ENCODE measurements around the gene ATP6V0E1.

DNA sequence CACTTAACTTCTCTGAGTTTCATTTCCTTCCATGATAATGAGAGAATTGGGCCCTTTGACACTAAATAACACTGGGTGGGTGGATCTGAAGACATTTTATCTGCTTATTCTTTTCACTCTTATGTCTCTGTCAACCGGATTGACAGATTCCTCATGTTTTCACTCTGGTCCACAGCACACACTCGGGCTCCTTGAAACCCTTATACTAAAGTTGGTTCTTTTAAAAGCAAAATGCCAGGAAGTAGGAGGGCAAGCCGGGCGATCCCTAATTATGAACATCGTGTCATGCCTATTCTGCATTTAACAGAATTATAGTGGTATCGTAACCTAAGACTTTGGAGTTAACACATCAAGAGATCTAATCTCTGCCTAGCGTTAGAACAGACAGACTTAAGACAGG, 44.3 kb downstream of the ATP6V0E1 start:
- TF ChIP-seq, protein P1, sequence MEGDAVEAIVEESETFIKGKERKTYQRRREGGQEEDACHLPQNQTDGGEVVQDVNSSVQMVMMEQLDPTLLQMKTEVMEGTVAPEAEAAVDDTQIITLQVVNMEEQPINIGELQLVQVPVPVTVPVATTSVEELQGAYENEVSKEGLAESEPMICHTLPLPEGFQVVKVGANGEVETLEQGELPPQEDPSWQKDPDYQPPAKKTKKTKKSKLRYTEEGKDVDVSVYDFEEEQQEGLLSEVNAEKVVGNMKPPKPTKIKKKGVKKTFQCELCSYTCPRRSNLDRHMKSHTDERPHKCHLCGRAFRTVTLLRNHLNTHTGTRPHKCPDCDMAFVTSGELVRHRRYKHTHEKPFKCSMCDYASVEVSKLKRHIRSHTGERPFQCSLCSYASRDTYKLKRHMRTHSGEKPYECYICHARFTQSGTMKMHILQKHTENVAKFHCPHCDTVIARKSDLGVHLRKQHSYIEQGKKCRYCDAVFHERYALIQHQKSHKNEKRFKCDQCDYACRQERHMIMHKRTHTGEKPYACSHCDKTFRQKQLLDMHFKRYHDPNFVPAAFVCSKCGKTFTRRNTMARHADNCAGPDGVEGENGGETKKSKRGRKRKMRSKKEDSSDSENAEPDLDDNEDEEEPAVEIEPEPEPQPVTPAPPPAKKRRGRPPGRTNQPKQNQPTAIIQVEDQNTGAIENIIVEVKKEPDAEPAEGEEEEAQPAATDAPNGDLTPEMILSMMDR (IDR thresholded peaks at IDR 0.05; ENCODE audit: low read depth, low read length), result no peak
- TF ChIP-seq EZH2phosphoT487 (IDR thresholded peaks at IDR 0.05; ENCODE audit: low read depth), result no peak

Data from OCI-LY3 (cell line).